ENCODE results near the gene CCDC142.

DNA sequence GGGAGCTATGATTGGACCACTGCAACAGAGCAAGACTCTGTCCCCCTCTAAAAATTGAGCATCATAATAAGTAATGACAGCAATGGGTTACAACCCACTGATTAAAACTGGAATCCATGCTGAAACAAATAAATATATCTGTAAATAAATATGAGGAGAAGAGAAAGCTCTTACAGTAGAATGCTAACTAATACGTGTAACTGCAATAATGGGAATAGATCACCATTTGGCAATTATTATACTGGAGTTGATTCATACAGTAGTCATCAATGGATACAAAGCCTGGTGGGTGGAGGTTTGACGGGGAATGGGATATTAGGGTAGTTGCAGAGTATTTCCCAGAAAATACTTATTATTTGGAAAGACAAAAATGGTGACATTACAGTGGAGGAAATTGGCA lies 34.0 kb downstream of the CCDC142 start:
- TF ChIP-seq, protein P1, sequence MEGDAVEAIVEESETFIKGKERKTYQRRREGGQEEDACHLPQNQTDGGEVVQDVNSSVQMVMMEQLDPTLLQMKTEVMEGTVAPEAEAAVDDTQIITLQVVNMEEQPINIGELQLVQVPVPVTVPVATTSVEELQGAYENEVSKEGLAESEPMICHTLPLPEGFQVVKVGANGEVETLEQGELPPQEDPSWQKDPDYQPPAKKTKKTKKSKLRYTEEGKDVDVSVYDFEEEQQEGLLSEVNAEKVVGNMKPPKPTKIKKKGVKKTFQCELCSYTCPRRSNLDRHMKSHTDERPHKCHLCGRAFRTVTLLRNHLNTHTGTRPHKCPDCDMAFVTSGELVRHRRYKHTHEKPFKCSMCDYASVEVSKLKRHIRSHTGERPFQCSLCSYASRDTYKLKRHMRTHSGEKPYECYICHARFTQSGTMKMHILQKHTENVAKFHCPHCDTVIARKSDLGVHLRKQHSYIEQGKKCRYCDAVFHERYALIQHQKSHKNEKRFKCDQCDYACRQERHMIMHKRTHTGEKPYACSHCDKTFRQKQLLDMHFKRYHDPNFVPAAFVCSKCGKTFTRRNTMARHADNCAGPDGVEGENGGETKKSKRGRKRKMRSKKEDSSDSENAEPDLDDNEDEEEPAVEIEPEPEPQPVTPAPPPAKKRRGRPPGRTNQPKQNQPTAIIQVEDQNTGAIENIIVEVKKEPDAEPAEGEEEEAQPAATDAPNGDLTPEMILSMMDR (IDR thresholded peaks at IDR 0.05): no peak
- no peak for TF ChIP-seq POLR2A (IDR thresholded peaks at IDR 0.05)
- no peak for TF ChIP-seq EP300 (IDR thresholded peaks at IDR 0.05)
